RWPE2 (cell line): ENCODE results near the gene DNAH9.
"Not testable (repeated sequence)": the region's sequence is repeated elsewhere in the genome, so short reads cannot be mapped to it uniquely, and the experiment has no call there.

ENCODE experiments used
- ATAC-seq: fragments of 200-7000 bp; cut with Tn5 transposase; 3 replicates; pipeline ENCODE4 v1.9.1; 2021; ENCODE audit warnings: low read depth
- DNase-seq: peaks from one replicate; pipeline ENCODE4 v3.0.0-alpha.2; 2020; ENCODE audit warnings: low spot score
- H3K27ac ChIP-seq: fragments of 450-650 bp; 2 replicates; pipeline ENCODE4 v1.5.1; 2017; ENCODE audit warnings: mild to moderate bottlenecking; ENCODE audit not compliant: poor library complexity, severe bottlenecking
- H3K27me3 ChIP-seq: fragments of 250-450 bp; sonication (Bioruptor Pico); 2 replicates; pipeline ENCODE4 v1.5.1; 2021; ENCODE audit warnings: mild to moderate bottlenecking, moderate library complexity; ENCODE audit not compliant: insufficient read depth, poor library complexity, severe bottlenecking
- H3K36me3 ChIP-seq: fragments of 250-450 bp; sonication (Bioruptor Pico); 2 replicates; pipeline ENCODE4 v1.5.1; 2020; ENCODE audit warnings: low read depth, mild to moderate bottlenecking, moderate library complexity
- H3K4me1 ChIP-seq: fragments of 250-450 bp; sonication (Bioruptor Pico); 2 replicates; pipeline ENCODE4 v1.5.1; 2021; ENCODE audit warnings: mild to moderate bottlenecking, moderate library complexity; ENCODE audit not compliant: insufficient read depth, poor library complexity, severe bottlenecking
- H3K4me3 ChIP-seq: fragments of 250-450 bp; sonication (Bioruptor Pico); 2 replicates; pipeline ENCODE4 v1.5.1; 2021; ENCODE audit warnings: mild to moderate bottlenecking, moderate library complexity; ENCODE audit not compliant: severe bottlenecking
- H3K9me3 ChIP-seq: fragments of 250-450 bp; sonication (Bioruptor Pico); 2 replicates; pipeline ENCODE4 v1.5.1; 2021; ENCODE audit warnings: mild to moderate bottlenecking, moderate library complexity; ENCODE audit not compliant: severe bottlenecking
- CTCF ChIP-seq: fragments of 450-650 bp; IDR thresholded peaks from one replicate; pipeline ENCODE4 v1.5.1; 2017; ENCODE audit warnings: mild to moderate bottlenecking, moderate library complexity; ENCODE audit not compliant: poor library complexity, severe bottlenecking

Gene DNAH9

GRCh38 chr17:11935734-11936406 lies 337.6 kb downstream of the DNAH9 start:
- DNase-seq = no peak
- Histone ChIP-seq H3K27ac (no peak overlapping the region), H3K27me3 (no peaks in the 10 kb centered on the region), H3K4me3 (no peak overlapping the region), H3K36me3 (no peaks in the 10 kb centered on the region), H3K9me3 (no peaks in the 10 kb centered on the region), H3K4me1 (no peaks in the 10 kb centered on the region)
- 0 out of 3 replicates have a peak, but pooled peaks have one; percentile 29 for ATAC-seq
- TF ChIP-seq CTCF = peak; percentile 96

- Histone ChIP-seq H3K27ac (no peak overlapping the region), H3K9me3 (no peaks in the 10 kb centered on the region), H3K4me1 (peaks cover 22% of the 10 kb centered on the region), H3K36me3 (no peaks in the 10 kb centered on the region), H3K27me3 (no peaks in the 10 kb centered on the region), H3K4me3 (no peak overlapping the region)
- ATAC-seq (no peak), DNase-seq (no peak)
- TF ChIP-seq CTCF = no peak
Measured at GRCh38 chr17:11940904-11941303, 342.6 kb downstream of the DNAH9 start.

GRCh38 chr17:11943086-11943485 lies 344.8 kb downstream of the DNAH9 start:
- H3K27me3 ChIP-seq, H3K4me3 ChIP-seq, H3K9me3 ChIP-seq, H3K36me3 ChIP-seq, DNase-seq, ATAC-seq: not testable (repeated sequence)
- Histone ChIP-seq H3K27ac (peak overlapping the region; percentile 92), H3K4me1 (peaks cover 22% of the 10 kb centered on the region)

GRCh38 chr17:11943759-11944347 lies 345.6 kb downstream of the DNAH9 start:
- Histone ChIP-seq H3K4me3 (no peak overlapping the region), H3K4me1 (peaks cover 26% of the 10 kb centered on the region), H3K9me3 (no peaks in the 10 kb centered on the region), H3K27ac (peak overlapping the region; percentile 92), H3K36me3 (no peaks in the 10 kb centered on the region), H3K27me3 (no peaks in the 10 kb centered on the region)
- no peak for DNase-seq
- TF ChIP-seq CTCF = no peak
- peak; percentile 74 for ATAC-seq

GRCh38 chr17:11944587-11944986 lies 346.3 kb downstream of the DNAH9 start:
- ATAC-seq = peak; percentile 79
- no peaks in the 10 kb centered on the region for H3K9me3 ChIP-seq
- peaks cover 33% of the 10 kb centered on the region for H3K4me1 ChIP-seq
- no peak for TF ChIP-seq CTCF
- H3K27ac ChIP-seq = peak overlapping the region; percentile 92
- H3K4me3 ChIP-seq = no peak overlapping the region
- H3K36me3 ChIP-seq = no peaks in the 10 kb centered on the region
- no peaks in the 10 kb centered on the region for H3K27me3 ChIP-seq
- DNase-seq = no peak
